Trophoblast cell (in vitro differentiated cells and primary cell): Measurements from ENCODE around the gene OSBPL9.
"Not testable (repeated sequence)": the region's sequence is repeated elsewhere in the genome, so short reads cannot be mapped to it uniquely, and the experiment has no call there.

Experiments
- DNase-seq, 2 donors: peaks; one replicate each; pipeline ENCODE4 v3.0.0-alpha.2; 2016
- H2AFZ ChIP-seq: 2 replicates; pipeline ENCODE4 v1.6.1; 2013; ENCODE audit warnings: low read length, moderate library complexity, mild to moderate bottlenecking; ENCODE audit not compliant: insufficient read depth, poor library complexity
- H2AK5ac ChIP-seq: 2 replicates; pipeline ENCODE4 v1.6.1; 2013; ENCODE audit warnings: mild to moderate bottlenecking, low read length
- H2BK120ac ChIP-seq: 2 replicates; pipeline ENCODE4 v1.6.1; 2013; ENCODE audit warnings: low read length, mild to moderate bottlenecking, moderate library complexity; ENCODE audit not compliant: insufficient read depth, poor library complexity
- H2BK12ac ChIP-seq: 2 replicates; pipeline ENCODE4 v1.6.1; 2013; ENCODE audit warnings: mild to moderate bottlenecking, low read length, moderate library complexity
- H2BK5ac ChIP-seq: 2 replicates; pipeline ENCODE4 v1.6.1; 2013; ENCODE audit warnings: low read length, low read depth, moderate library complexity, mild to moderate bottlenecking; ENCODE audit not compliant: poor library complexity
- H3K14ac ChIP-seq: 2 replicates; pipeline ENCODE4 v1.6.1; 2013; ENCODE audit warnings: mild to moderate bottlenecking, low read length
- H3K18ac ChIP-seq: 2 replicates; pipeline ENCODE4 v1.6.1; 2013; ENCODE audit warnings: mild to moderate bottlenecking, low read length
- H3K23ac ChIP-seq: 2 replicates; pipeline ENCODE4 v1.6.1; 2013; ENCODE audit warnings: low read length
- H3K27ac ChIP-seq: 2 replicates; pipeline ENCODE4 v1.5.1; 2013; ENCODE audit warnings: low read depth, mild to moderate bottlenecking, inconsistent platforms, low read length, moderate library complexity
- H3K27me3 ChIP-seq: 2 replicates; pipeline ENCODE4 v1.6.1; 2013; ENCODE audit warnings: inconsistent platforms, mild to moderate bottlenecking, low read length, moderate library complexity; ENCODE audit not compliant: insufficient read depth
- H3K36me3 ChIP-seq, 2 experiments: 1 replicate in 1 of 2; 2 replicates in 1 of 2; pipeline ENCODE4 v1.6.1; 2013; ENCODE audit warnings: low read length in 2 of 2, mild to moderate bottlenecking in 2 of 2, moderate library complexity in 1 of 2; ENCODE audit not compliant: insufficient read depth in 2 of 2, control insufficient read depth in 1 of 2
- H3K4ac ChIP-seq: 2 replicates; pipeline ENCODE4 v1.6.1; 2013; ENCODE audit warnings: low read depth, mild to moderate bottlenecking, low read length, moderate library complexity
- H3K4me1 ChIP-seq, 2 experiments: 1 replicate in 1 of 2; 2 replicates in 1 of 2; pipeline ENCODE4 v1.6.1; 2013; ENCODE audit warnings: low read length in 2 of 2, mild to moderate bottlenecking in 2 of 2, moderate library complexity in 1 of 2; ENCODE audit not compliant: insufficient read depth in 2 of 2, control insufficient read depth in 1 of 2
- H3K4me2 ChIP-seq: 2 replicates; pipeline ENCODE4 v1.6.1; 2013; ENCODE audit warnings: inconsistent platforms, mild to moderate bottlenecking, low read length, moderate library complexity
- H3K4me3 ChIP-seq: 2 replicates; pipeline ENCODE4 v1.5.1; 2013; ENCODE audit warnings: mild to moderate bottlenecking, low read depth, low read length, inconsistent platforms
- H3K79me1 ChIP-seq: one replicate; pipeline ENCODE4 v1.6.1; 2013; ENCODE audit warnings: low read length
- H3K79me2 ChIP-seq: 2 replicates; pipeline ENCODE4 v1.6.1; 2013; ENCODE audit warnings: low read length, mild to moderate bottlenecking; ENCODE audit not compliant: control insufficient read depth, insufficient read depth, poor library complexity
- H3K9ac ChIP-seq: 2 replicates; pipeline ENCODE4 v1.6.1; 2013; ENCODE audit warnings: mild to moderate bottlenecking, low read length
- H3K9me3 ChIP-seq: 2 replicates; pipeline ENCODE4 v1.6.1; 2013; ENCODE audit warnings: low read depth, mild to moderate bottlenecking, control low read depth, inconsistent platforms, low read length; ENCODE audit not compliant: insufficient read depth
- H4K12ac ChIP-seq: 2 replicates; pipeline ENCODE4 v1.6.1; 2013; ENCODE audit warnings: low read depth, mild to moderate bottlenecking, low read length, moderate library complexity
- H4K8ac ChIP-seq: 2 replicates; pipeline ENCODE4 v1.6.1; 2013; ENCODE audit warnings: low read depth, mild to moderate bottlenecking, low read length, moderate library complexity
- H4K91ac ChIP-seq: one replicate; pipeline ENCODE4 v1.6.1; 2013; ENCODE audit warnings: low read depth, mild to moderate bottlenecking, low read length, moderate library complexity
- WGBS: extraction: QIAGEN DNeasy Blood & Tissue Kit; methylation state at CpG from one replicate; pipeline ENCODE4 v1.1.7; 2013; ENCODE audit warnings: missing lambda C conversion rate; ENCODE audit not compliant: insufficient read length, insufficient coverage; ENCODE audit errors: extremely low coverage; 5-methylcytosine and 5-hydroxymethylcytosine counted together

OSBPL9 gene

GRCh38 chr1:51732701-51733425 is 116.0 kb downstream of the OSBPL9 start:
- Histone ChIP-seq H3K9ac (no peak overlapping the region), H3K14ac (no peak overlapping the region), H3K9me3 (no peaks in the 10 kb centered on the region), H3K36me3 (no peaks in the 10 kb centered on the region), H3K4me1 (peaks cover 12 to 25% of the 10 kb centered on the region in 2 experiments), H3K4me3 (no peak overlapping the region), H3K79me1 (peaks cover 8% of the 10 kb centered on the region), H4K12ac (no peak overlapping the region), H4K8ac (no peak overlapping the region), H3K18ac (no peak overlapping the region), H4K91ac (no peak overlapping the region), H2BK12ac (no peak overlapping the region), H3K79me2 (peaks cover 13% of the 10 kb centered on the region), H3K23ac (no peak overlapping the region), H3K4me2 (peak overlapping the region; percentile 38), H2BK5ac (no peak overlapping the region), H2AK5ac (no peak overlapping the region), H2AFZ (no peak overlapping the region), H3K27ac (peak overlapping the region; percentile 16), H2BK120ac (no peak overlapping the region), H3K4ac (peak overlapping the region; percentile 34), H3K27me3 (no peaks in the 10 kb centered on the region)
- peak in 1 of 2 donors; percentile 7 for DNase-seq
- no CpG with 5 or more reads among the region's 4 CpGs for WGBS

DNA sequence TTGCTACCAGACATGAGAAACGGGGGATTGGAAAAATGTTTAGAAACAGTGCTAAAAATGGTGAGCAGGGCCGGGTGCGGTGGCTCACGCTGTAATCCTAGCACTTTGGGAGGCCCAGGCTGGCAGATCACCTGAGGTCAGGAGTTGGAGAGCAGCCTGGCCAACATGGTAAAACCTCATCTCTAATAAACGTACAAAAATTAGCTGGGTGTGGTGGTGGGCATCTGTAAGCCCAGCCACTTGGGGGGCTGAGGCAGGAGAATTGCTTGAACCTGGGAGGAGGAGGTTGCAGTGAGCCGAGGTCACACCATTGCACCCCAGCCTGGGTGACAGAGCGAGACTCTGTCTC is 116.5 kb downstream of the OSBPL9 start:
- not testable (repeated sequence) for H2BK12ac ChIP-seq, H4K8ac ChIP-seq, H3K4me3 ChIP-seq, H2AFZ ChIP-seq, DNase-seq, H3K18ac ChIP-seq, H3K79me1 ChIP-seq, H3K9ac ChIP-seq, H3K23ac ChIP-seq, H2BK5ac ChIP-seq, H3K9me3 ChIP-seq, H2BK120ac ChIP-seq, H4K12ac ChIP-seq, H3K14ac ChIP-seq, H4K91ac ChIP-seq, H2AK5ac ChIP-seq, H3K36me3 ChIP-seq, H3K27me3 ChIP-seq
- H3K4me1 ChIP-seq, result peaks cover 12 to 23% of the 10 kb centered on the region in 2 experiments
- peak overlapping the region; percentile 34 for H3K4ac ChIP-seq
- peaks cover 13% of the 10 kb centered on the region for H3K79me2 ChIP-seq
- H3K27ac ChIP-seq, result peak overlapping the region; percentile 16
- WGBS, result no CpG with 5 or more reads among the region's 7 CpGs
- H3K4me2 ChIP-seq, result peak overlapping the region; percentile 7

- Histone ChIP-seq H3K9ac (no peak overlapping the region), H3K27ac (no peak overlapping the region), H3K9me3 (no peaks in the 10 kb centered on the region), H3K4me3 (no peak overlapping the region), H3K79me2 (peaks cover 13% of the 10 kb centered on the region), H4K91ac (no peak overlapping the region), H3K4ac (peak overlapping the region; percentile 34), H2BK5ac (no peak overlapping the region), H2BK12ac (no peak overlapping the region), H3K36me3 (no peaks in the 10 kb centered on the region), H3K79me1 (peaks cover 8% of the 10 kb centered on the region), H3K27me3 (no peaks in the 10 kb centered on the region), H3K23ac (no peak overlapping the region), H2AK5ac (no peak overlapping the region), H4K8ac (no peak overlapping the region), H3K14ac (no peak overlapping the region), H2BK120ac (no peak overlapping the region), H2AFZ (no peak overlapping the region), H3K18ac (no peak overlapping the region), H3K4me2 (peak overlapping the region; percentile 11), H3K4me1 (peaks cover 12 to 20% of the 10 kb centered on the region in 2 experiments), H4K12ac (no peak overlapping the region)
- DNase-seq, result peak in 1 of 2 donors; percentile 34
- WGBS, result no CpG with 5 or more reads among the region's 7 CpGs
Observed at GRCh38 chr1:51733793-51734522, 117.1 kb downstream of the OSBPL9 start.

DNA sequence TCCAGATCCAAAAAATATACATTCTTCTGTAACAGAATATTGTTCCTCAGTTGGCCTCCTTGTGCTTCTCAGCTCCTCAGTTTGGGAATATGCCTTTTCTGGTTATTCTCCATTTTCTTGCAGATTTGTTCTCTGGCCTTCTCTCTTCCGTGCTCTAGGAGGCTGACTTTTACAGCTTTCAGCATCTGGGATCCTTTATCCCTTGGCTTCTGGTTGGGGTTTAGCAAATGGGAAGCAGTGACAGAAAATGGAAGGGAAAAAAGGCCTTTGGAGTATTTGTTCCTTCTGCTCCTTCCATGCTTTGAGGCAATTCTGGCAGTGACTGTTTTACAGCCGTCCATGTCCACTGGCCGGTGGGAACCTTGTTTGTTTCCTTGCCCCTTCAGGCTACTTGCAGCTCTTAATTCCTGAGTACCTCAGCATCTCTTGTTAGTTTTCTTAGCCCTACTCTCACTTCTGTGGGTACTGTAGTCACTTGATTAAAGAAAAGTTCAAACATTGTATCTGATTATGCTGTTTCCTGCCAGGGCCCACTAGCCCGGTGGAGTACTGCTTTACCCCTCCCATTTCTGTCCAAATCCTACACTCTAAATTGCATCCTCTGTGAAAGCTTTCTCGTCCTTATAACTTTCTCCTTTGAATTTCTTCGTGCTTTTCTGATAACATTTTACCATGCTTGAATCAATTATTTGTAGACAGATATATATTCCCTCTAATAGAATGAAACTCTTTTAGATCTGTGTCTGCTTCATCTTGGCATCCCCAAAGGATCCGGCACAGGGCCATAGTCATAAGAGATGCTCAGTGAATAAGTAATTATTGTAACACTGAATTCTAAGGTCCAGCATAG is 118.2 kb downstream of the OSBPL9 start:
- Histone ChIP-seq H3K18ac (no peak overlapping the region), H3K27ac (peak overlapping the region; percentile 35), H3K14ac (no peak overlapping the region), H3K36me3 (no peaks in the 10 kb centered on the region), H4K8ac (no peak overlapping the region), H3K4me1 (peaks cover 12 to 20% of the 10 kb centered on the region in 2 experiments), H4K12ac (no peak overlapping the region), H3K9me3 (no peaks in the 10 kb centered on the region), H2AFZ (no peak overlapping the region), H2BK5ac (peak overlapping the region; percentile 35), H3K23ac (no peak overlapping the region), H3K4me2 (peak overlapping the region; percentile 42), H3K27me3 (no peaks in the 10 kb centered on the region), H3K9ac (no peak overlapping the region), H3K4me3 (no peak overlapping the region), H4K91ac (no peak overlapping the region), H2BK120ac (no peak overlapping the region), H2AK5ac (no peak overlapping the region), H3K79me2 (peaks cover 5% of the 10 kb centered on the region), H2BK12ac (no peak overlapping the region), H3K4ac (peak overlapping the region; percentile 83), H3K79me1 (no peaks in the 10 kb centered on the region)
- no peak for DNase-seq
- WGBS, result no CpG with 5 or more reads among the region's 7 CpGs
